GM18870 (cell line): Measurements from ENCODE around the gene KIRREL3.

Source experiments
- ATAC-seq: cut with Tn5 transposase; IDR thresholded peaks from one replicate; pipeline ENCODE4 v1.9.1; 2021; ENCODE audit warnings: moderate library complexity; ENCODE audit not compliant: unreplicated experiment

The KIRREL3 gene

DNA sequence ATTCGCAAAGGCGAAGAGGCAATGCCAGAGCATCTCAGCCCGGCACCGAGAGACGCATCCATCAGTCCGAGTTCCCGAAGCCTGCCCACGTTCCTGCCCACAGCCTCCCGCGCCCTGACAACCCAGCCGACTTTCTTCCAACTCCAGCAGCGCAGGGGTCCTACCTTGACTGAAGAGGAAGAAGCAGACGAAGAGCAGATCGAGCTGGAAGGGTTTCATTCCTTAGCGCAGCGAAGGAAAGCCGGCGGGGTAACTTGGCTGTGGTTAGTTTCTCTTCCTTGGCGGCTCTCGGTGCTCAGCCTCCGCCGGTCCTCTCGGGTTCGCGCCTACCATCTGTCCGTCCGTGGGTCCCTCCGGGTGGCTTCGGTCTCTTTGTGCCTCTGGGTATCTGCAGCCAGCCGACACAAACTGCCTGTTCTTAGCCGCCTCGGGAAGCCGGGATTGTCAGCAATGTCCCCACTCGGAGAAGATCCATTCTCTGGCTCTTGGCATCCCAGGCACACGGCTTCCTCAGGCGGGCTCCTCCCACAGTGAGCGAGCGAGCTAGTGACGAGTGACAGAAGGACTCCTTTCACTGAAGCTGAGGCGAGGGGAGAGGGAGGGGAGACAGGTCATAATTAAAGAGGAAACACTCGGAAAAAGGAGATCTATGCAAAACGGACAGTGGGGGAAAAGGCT, at the start of gene KIRREL3:
KIRREL3 (minus strand) TSS at position 480 of the 678 bp plus-strand sequence.
- no peak for ATAC-seq

DNA sequence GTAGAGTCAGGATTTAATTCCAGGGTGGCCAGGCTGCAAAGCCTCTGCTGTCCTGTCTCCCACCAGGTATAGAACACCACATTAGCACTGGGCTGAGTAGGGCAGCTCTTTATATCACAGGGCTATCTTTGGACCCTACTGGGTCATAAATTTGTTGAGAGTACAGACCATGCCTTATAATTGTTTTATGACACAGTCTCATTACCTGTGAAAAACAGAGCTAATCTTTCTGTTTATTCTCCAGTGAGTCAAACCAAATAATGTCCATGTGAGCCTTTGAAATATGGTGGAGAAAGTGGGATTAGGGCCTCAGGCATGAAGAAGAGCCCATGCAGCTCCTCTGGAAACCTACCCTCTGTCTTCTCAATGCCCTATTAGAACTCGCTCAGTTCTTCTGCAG, 49.6 kb upstream of the KIRREL3 start:
- no peak for ATAC-seq

- no peak for ATAC-seq
Observed at GRCh38 chr11:127049486-127049885, 48.9 kb upstream of the KIRREL3 start.

DNA sequence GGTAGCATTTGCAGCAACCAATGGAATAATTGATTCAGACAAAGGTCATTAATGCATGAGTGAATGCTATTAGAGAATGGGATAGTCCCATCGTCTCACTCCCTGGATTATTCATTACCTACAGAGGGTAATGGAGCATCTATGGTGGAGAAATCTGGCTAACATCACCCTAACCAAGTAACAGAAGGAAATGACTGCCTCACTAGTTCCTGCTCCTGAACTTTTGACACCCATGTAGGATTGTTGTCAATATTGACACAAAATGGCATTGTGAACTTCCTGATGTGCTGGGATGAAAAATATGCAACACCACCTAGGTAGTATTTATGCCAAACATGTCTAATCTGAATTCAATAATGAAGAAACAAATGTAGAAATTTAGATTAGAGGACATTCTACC, 44.0 kb upstream of the KIRREL3 start:
- ATAC-seq = no peak

DNA sequence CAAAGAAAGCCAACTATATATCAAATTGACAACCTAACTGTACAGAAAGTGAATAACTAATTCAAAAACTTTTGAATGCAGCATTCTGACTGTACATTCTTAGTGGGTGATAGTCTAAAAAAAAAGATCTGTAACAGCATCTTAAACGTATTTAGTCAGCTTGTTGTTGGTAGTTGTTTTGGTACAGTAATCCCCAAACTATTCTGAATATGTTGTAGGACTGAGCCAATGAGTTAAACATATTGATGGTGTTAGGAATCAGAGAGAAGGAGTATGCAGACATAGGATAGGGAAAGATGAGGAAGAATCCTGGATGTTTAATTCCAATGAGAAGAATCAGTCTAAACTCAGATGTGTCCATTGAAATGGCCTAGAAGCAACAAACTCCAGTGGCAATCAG, 41.9 kb upstream of the KIRREL3 start:
- ATAC-seq = no peak

DNA sequence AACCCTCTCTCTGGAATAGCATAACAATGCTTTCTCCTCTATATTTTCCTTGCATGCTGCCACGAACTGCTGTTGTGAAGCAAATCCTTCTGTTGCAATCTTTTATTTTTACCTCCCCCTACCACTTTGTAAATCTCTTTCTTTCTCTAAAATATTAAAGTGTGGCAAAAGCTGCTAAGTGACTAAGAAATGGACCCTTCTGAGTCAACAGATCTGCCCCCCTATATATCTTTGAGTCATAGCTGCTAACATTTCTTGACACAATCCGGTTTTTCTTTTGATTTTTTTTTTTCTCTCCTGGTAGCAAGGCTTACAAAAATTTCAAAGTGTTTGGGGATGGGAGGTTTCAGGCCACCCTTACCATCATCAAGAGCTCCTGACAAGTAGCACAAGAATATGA, 39.0 kb upstream of the KIRREL3 start:
- no peak for ATAC-seq

DNA sequence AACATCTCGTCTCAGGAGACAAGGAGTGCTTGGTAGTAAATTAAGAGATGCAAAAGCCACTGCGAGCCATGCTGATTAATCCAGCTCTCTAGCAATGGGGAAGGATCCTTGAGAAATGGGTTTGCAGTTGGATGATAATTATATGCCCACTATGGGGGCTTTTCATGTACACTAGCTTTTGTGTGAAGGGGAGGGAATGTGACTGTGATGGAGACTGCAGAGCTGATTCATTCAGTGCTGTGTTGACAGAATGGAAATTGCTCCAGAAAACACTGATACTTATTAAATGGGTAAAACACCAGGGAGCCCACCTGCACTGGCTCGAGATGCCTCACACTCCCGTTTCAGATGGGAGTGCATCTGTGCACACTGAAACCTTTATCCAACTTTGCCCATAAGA, 37.0 kb upstream of the KIRREL3 start:
- no peak for ATAC-seq

- no peak for ATAC-seq
Observed at GRCh38 chr11:127037001-127037400, 36.4 kb upstream of the KIRREL3 start.

- no peak for ATAC-seq
Observed at GRCh38 chr11:127035824-127036223, 35.3 kb upstream of the KIRREL3 start.

DNA sequence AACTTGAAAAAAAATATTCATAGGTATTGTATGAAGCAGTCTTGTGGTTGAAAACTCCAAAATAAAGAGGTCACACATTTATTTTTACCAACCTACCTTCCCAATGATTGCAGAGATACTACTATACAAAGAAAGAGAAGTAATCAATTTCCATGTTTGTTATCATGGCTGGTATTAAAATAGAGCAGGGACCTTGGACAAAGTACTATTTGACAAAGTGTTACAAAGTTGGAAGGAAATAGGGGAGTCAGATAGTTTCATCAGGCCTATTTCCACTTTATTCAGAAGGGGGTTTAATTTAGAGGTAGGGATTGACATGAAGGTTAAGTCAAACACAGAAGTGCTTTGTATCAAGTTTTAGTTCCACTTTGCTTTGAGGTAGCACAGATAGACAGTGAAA, 34.4 kb upstream of the KIRREL3 start:
- ATAC-seq = no peak

- no peak for ATAC-seq
Observed at GRCh38 chr11:127028648-127029047, 28.1 kb upstream of the KIRREL3 start.

- ATAC-seq = no peak
Observed at GRCh38 chr11:127027789-127028188, 27.2 kb upstream of the KIRREL3 start.

- ATAC-seq = no peak
Observed at GRCh38 chr11:127027000-127027399, 26.4 kb upstream of the KIRREL3 start.

DNA sequence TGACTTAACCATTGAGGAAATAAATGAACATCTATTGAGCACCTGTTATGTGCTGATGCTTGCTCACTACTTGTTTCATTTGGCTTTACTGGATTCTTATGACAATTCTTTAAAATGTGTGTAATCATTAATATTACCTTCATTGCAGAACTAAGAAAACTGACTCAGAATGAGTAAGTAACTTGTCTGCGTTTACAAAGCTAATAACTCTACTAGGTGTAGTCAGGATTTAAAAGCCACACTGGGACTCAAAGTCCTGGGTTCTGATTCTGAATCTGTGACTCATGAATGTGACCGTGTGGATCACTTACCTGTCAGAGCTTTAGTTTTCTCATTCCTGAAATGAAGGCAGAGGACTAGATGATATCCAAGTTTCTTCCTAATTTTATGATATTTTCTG, 23.4 kb upstream of the KIRREL3 start:
- no peak for ATAC-seq

DNA sequence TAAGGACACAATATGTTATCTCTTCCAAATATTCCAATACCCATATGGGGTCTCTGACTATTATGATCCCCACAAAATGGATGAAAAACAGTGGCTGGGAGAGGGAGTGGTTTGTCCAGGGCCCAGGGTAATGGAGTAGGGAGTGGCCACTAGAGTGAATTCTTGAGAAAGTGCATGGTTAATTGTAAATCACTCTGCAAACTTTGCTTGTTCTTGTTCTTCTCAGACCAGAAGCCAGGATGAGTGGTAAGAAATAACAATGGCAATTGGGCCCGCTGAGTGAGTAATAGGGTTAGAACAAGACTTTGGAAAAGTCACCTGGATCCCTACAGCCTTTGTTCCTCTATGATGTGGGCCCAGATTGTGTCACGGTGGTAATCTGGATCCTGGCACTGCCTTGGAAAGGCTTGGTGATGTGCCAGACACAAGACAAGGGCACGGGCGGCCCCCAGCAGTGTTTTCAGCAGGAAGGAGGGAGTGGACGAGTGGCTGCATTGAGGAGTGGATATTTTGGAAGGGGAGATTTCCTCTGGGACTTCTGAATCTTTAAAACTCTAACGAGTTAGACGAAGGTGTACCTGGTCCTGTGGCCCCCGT, 18.2 kb upstream of the KIRREL3 start:
- ATAC-seq = no peak

- ATAC-seq = no peak
Observed at GRCh38 chr11:127017482-127017881, 16.9 kb upstream of the KIRREL3 start.

GRCh38 chr11:127013550-127013949, 13.0 kb upstream of the KIRREL3 start:
- no peak for ATAC-seq

GRCh38 chr11:127006311-127006710, 5.7 kb upstream of the KIRREL3 start:
- no peak for ATAC-seq

DNA sequence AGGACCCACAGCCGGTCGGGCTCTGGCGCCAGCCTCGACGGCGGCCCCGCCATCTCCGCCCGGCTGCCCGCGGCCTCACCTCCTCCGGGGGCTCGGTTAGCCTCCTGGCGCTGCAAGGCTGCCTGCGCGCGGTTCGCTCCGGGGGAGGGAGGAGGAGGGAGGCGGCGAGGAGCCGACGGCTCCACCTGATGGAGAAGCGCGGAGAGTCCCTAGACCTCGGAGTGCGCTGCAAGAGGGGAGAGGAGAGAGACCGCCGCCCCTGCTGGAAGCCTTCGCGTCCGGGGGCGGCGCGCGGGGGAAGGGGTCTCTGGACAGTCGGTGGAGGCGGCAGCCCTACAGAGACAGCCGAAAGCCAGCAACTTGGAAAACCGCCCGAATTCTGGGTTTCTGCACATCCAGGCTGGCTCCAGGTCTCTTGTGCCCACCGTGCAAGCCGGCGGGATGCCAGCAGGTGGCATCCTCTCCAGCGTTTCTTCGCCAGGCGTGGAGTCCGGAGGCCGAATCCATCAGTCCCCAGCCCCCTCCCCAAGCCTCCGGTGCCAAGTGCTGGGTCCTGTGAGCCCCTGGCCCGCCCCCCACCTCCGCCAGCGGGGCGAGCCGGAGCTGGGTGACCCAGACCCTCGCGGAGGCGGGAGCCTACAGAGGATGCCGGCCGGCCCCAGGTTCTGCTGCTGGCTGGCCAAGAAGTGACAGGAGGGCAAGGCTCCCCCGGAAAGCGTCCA, 2.9 kb upstream of the KIRREL3 start:
- ATAC-seq = no peak

DNA sequence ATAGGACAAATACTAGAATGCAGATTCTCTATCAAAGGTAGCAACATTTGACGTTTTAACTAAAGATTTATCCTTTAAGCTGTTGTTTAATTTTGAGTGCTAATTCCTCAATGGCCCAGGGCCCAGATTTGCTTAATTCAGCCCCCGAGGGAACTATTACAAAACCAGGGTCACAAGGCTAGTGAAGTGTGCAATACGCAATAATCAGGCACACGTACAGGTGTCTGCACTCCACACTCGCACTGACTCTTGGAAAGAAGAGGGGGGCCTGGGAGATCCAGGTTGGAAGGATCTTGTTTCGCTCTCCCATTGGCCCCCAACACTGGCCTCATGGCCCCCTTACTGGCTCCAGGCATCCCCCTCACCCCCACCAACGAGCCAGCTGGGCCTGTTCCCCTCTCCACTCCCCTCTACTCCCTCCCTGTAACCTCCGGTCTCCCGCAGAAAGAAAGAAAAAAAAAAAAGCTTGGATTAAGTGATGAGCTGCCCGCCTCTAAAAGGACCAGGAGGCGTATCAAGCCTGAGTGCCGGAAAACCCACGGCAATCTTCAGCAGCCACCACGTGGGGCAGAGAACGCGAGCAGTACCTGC, 2.2 kb upstream of the KIRREL3 start:
- no peak for ATAC-seq

DNA sequence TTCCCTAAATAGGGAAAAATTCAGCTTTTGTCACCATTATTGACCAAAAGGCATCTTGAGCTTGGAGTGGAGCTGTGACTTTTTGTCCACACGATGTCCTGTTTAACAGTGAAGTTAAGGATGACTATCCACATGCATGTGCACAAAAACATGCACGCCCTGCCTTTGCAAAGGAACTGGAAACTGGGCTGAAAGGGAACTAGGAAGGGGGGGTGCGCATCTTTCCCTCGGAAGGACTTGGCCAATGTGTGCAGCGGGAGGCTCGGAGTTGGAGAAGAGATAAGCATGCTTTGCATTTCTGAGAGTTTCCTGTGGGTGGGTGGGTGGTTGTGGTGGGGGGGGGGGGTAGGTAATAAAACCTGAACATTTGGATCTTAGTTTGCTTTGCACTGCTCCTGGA, 411 bp upstream of the KIRREL3 start:
- ATAC-seq = no peak

DNA sequence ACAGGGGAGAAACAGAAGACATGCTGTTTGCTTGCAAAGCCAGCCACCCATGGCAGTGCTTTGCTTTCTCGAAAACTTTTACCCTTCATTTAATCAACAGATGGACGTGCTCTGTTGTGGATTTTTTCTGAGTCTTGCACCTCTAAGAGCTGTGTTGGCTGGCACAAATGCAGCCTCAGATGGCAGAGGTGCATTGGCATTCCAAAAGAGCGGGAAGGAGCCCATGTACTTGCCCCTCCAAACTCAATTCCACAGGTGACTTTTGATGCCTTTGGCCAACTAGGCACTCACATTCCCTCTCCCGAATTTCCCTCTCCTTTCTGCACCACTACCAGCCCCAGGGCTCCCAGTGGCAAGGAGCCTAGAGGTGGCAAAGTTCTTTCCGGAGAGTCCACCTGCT, 1.2 kb downstream of the KIRREL3 start:
- ATAC-seq = no peak
